HUES48 (cell line): ENCODE measurements around the gene SPATA17.

ENCODE experiments used
- H3K27ac ChIP-seq: one replicate; pipeline ENCODE4 v1.7.0; 2013; ENCODE audit warnings: low read depth, low read length, inconsistent platforms
- H3K27me3 ChIP-seq: 2 replicates; pipeline ENCODE4 v1.6.1; 2013; ENCODE audit warnings: mild to moderate bottlenecking, low read length; ENCODE audit not compliant: control insufficient read depth, insufficient read depth
- H3K36me3 ChIP-seq: 2 replicates; pipeline ENCODE4 v1.6.1; 2013; ENCODE audit warnings: low read length; ENCODE audit not compliant: control insufficient read depth, insufficient read depth
- H3K4me1 ChIP-seq: 2 replicates; pipeline ENCODE4 v1.6.1; 2013; ENCODE audit warnings: mild to moderate bottlenecking, low read length; ENCODE audit not compliant: control insufficient read depth, insufficient read depth
- H3K4me3 ChIP-seq: 2 replicates; pipeline ENCODE4 v1.5.1; 2013; ENCODE audit warnings: mild to moderate bottlenecking, low read depth, low read length
- H3K9ac ChIP-seq: 2 replicates; pipeline ENCODE4 v1.6.1; 2013; ENCODE audit warnings: mild to moderate bottlenecking, low read depth, low read length, moderate library complexity
- H3K9me3 ChIP-seq: 2 replicates; pipeline ENCODE4 v1.6.1; 2013; ENCODE audit warnings: low read length; ENCODE audit not compliant: control insufficient read depth, insufficient read depth

The SPATA17 gene

DNA sequence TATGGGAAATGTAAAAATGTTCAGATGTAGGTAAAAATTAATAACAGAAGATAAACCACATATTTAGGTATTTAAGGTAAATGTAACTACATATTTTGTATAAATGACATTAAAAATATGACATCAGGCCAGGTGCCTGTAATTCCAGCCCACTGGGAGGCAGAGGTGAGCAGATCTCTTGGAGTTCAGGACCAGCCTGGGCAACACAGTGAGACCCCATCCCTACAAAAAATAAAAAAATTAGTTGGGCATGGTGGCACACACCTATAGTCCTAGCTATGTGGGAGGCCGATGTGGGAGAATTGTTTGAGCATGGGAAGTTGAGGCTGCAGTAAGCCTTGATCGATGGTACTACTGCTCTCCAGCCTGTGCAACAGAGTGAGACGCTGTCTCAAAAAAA lies 216.5 kb downstream of the SPATA17 start:
- H3K9ac ChIP-seq = no peak overlapping the region
- no peak overlapping the region for H3K4me3 ChIP-seq
- H3K36me3 ChIP-seq = no peaks in the 10 kb centered on the region
- no peak overlapping the region for H3K27ac ChIP-seq
- peaks cover 12% of the 10 kb centered on the region for H3K4me1 ChIP-seq
- H3K9me3 ChIP-seq = no peaks in the 10 kb centered on the region
- no peaks in the 10 kb centered on the region for H3K27me3 ChIP-seq

- Histone ChIP-seq H3K27ac (no peak overlapping the region), H3K9me3 (no peaks in the 10 kb centered on the region), H3K9ac (no peak overlapping the region), H3K4me3 (no peak overlapping the region), H3K27me3 (no peaks in the 10 kb centered on the region), H3K4me1 (peaks cover 4% of the 10 kb centered on the region), H3K36me3 (no peaks in the 10 kb centered on the region)
These were observed 225.3 kb downstream of the SPATA17 start for GRCh38 chr1:217856342-217857034.

- Histone ChIP-seq H3K36me3 (no peaks in the 10 kb centered on the region), H3K9ac (no peak overlapping the region), H3K4me3 (no peak overlapping the region), H3K27ac (no peak overlapping the region), H3K4me1 (no peaks in the 10 kb centered on the region), H3K9me3 (no peaks in the 10 kb centered on the region), H3K27me3 (no peaks in the 10 kb centered on the region)
These were observed 225.9 kb downstream of the SPATA17 start for GRCh38 chr1:217857061-217857460.

DNA sequence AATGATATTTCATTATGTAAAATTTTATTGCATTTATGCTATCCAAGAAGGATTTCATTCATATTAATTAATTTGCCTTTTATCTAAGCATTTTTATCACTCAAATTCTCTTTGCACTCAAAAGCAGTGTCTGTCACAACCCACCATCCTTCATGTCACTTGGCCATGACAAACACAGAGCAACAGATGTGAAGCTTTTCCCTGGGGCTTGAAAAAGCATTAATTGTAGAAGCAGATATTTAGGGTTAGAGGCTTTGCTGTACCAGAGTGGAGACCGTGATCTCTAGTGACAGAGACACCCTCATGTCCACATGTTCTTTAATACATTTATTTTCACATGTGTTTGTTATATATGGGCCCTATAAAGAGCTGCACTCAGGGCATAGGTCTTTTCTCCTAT lies 230.5 kb downstream of the SPATA17 start:
- H3K27ac ChIP-seq = no peak overlapping the region
- H3K4me3 ChIP-seq = no peak overlapping the region
- no peaks in the 10 kb centered on the region for H3K36me3 ChIP-seq
- no peaks in the 10 kb centered on the region for H3K9me3 ChIP-seq
- no peaks in the 10 kb centered on the region for H3K4me1 ChIP-seq
- H3K9ac ChIP-seq = no peak overlapping the region
- H3K27me3 ChIP-seq = no peaks in the 10 kb centered on the region

- Histone ChIP-seq H3K9me3 (no peaks in the 10 kb centered on the region), H3K4me1 (peaks cover 4% of the 10 kb centered on the region; the same call in 1 of the 2 replicates), H3K27me3 (no peaks in the 10 kb centered on the region), H3K4me3 (no peak overlapping the region), H3K36me3 (no peaks in the 10 kb centered on the region), H3K27ac (no peak overlapping the region), H3K9ac (no peak overlapping the region)
These were observed 236.4 kb downstream of the SPATA17 start for GRCh38 chr1:217867446-217867995.

DNA sequence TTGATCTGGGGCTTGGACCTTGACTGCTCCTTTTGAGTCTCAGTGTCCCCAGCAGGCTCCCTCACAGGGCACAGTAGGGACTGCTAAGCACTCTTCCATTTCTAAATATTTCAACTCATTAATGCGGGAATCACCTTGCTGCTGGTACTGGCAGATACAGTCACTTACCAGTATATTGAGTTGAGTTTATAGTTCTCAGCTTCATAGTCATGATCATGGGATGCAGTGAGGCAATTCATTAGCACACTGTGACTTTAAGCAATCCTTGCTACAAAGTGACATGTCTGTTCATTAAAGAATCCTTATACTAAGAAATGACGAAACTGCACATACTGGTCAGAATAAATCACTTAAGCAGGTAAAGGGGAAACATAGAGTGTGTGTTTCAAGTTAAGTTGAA lies 240.8 kb downstream of the SPATA17 start:
- no peaks in the 10 kb centered on the region for H3K27me3 ChIP-seq
- no peak overlapping the region for H3K27ac ChIP-seq
- H3K9me3 ChIP-seq = no peaks in the 10 kb centered on the region
- no peaks in the 10 kb centered on the region for H3K36me3 ChIP-seq
- no peak overlapping the region for H3K4me3 ChIP-seq
- no peak overlapping the region for H3K9ac ChIP-seq
- H3K4me1 ChIP-seq = peaks cover 4% of the 10 kb centered on the region; the same call in 1 of the 2 replicates

DNA sequence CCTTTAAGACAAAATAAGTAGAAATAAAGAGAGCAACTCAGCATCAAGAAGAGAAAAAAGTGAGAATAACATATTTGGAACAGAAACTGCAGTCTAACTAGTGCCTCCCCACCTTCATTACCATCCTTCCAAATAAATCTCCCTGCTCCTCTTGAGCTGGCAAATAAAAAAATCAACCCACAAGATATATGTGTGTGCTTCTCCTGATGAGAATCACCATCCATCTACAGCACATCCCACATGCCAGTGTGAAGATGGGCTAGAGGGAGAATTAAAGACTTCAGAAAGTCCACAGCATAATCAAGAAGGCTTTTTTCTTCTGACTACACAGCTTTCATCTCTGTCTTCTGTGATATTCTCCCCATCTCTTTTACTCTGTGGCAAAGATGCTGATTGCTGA lies 244.1 kb downstream of the SPATA17 start:
- Histone ChIP-seq H3K9ac (no peak overlapping the region), H3K4me3 (no peak overlapping the region), H3K27ac (no peak overlapping the region), H3K9me3 (no peaks in the 10 kb centered on the region), H3K4me1 (no peaks in the 10 kb centered on the region), H3K27me3 (no peaks in the 10 kb centered on the region), H3K36me3 (no peaks in the 10 kb centered on the region)

GRCh38 chr1:217876401-217876800 lies 245.3 kb downstream of the SPATA17 start:
- H3K4me1 ChIP-seq = no peaks in the 10 kb centered on the region
- H3K27me3 ChIP-seq = no peaks in the 10 kb centered on the region
- no peaks in the 10 kb centered on the region for H3K9me3 ChIP-seq
- H3K36me3 ChIP-seq = no peaks in the 10 kb centered on the region
- H3K4me3 ChIP-seq = no peak overlapping the region
- no peak overlapping the region for H3K9ac ChIP-seq
- no peak overlapping the region for H3K27ac ChIP-seq

DNA sequence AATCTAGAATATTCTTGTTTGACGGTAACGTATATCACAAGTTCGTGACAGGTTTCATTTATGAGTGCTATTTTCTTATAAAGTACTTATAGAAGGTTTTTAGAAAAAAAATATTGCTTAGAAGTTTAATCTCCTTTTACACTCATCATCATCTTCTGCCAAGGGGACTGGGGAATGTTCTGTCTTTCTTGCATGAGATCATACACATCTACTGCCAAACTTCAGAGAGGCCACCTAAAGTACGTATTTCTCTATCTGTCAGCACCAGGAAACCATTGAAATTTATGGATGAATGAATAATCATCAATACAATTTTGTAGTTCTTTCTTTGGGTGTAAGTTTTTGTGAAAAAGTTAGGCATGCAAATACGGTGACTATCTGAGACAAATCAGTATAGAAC lies 245.8 kb downstream of the SPATA17 start:
- H3K4me1 ChIP-seq = no peaks in the 10 kb centered on the region
- H3K27me3 ChIP-seq = no peaks in the 10 kb centered on the region

GRCh38 chr1:217881131-217881543 lies 250.0 kb downstream of the SPATA17 start:
- Histone ChIP-seq H3K9me3 (peaks cover 8% of the 10 kb centered on the region), H3K36me3 (no peaks in the 10 kb centered on the region), H3K4me1 (no peaks in the 10 kb centered on the region), H3K27ac (no peak overlapping the region), H3K27me3 (no peaks in the 10 kb centered on the region), H3K9ac (no peak overlapping the region), H3K4me3 (no peak overlapping the region)

More for the DNA sequence above, 245.8 kb downstream of the SPATA17 start:
- no peaks in the 10 kb centered on the region for H3K9me3 ChIP-seq
- no peak overlapping the region for H3K9ac ChIP-seq
- no peak overlapping the region for H3K4me3 ChIP-seq
- H3K36me3 ChIP-seq = no peaks in the 10 kb centered on the region
- no peak overlapping the region for H3K27ac ChIP-seq

DNA sequence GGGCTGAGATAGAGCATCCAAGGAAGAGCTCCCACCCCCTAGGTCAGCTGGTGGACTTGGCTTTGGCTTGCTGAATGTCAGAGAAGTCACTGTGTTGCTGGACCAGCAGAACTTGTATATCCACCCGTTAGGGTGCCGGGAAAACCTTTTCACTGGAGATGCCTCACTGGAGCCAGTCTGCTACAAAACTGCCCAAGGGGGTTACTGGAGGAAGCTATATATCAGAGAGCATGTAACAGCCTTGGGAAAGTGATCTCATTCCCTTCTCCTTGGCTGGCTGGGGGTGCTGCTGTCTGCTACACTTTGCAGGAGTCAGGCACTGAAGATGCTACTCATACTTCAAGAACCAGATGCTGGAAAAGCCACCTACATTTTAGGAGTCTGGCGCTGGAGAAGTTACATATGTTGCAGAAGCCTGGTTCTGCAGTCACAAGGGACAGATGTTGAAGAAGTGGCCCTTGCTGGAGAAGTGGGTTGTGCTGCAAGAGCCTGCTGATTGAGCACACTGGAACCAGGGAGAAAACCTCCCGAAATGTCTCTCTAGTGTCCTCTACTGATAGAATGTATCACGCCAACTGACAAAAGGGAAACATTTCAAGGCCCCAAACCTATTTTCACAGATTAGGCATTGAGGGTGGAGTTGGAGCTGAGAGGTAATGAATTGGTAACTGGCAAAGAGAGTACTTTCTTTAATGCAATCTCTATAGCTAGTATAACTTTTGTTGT lies 250.6 kb downstream of the SPATA17 start:
- Histone ChIP-seq H3K27ac (no peak overlapping the region), H3K9me3 (peaks cover 8% of the 10 kb centered on the region), H3K4me1 (no peaks in the 10 kb centered on the region), H3K9ac (no peak overlapping the region), H3K4me3 (no peak overlapping the region), H3K27me3 (no peaks in the 10 kb centered on the region), H3K36me3 (no peaks in the 10 kb centered on the region)
